PC-3 (cell line): ENCODE measurements around the gene KLHL40. TPM values are rescaled to one million over a fixed set of nuclear protein-coding genes. Genes with fewer than 3 reads are reported as not detected.

Experiments used
- ATAC-seq: fragments of 200-7000 bp; cut with Tn5 transposase; 2 replicates; pipeline ENCODE4 v1.9.1; 2020; ENCODE audit warnings: mild to moderate bottlenecking, moderate library complexity
- BruUV-seq: library from RNA; stranded (reverse); fragments of 400-500 nt; replicated peaks from 2 replicates; lab custom pipeline; 2021; lab: Mats Ljungman, UMichigan
- CTCF ChIA-PET: fragments of 300-600 bp; sonication (Branson Sonifier 250); formaldehyde crosslinking; loops from one replicate; lab custom pipeline; 2022; ENCODE audit warnings: antibody characterized with exemption; lab: Charles Lee
- POLR2A ChIA-PET: fragments of 300-600 bp; sonication (Branson Sonifier 250); formaldehyde crosslinking; loops from one replicate; lab custom pipeline; 2022; ENCODE audit warnings: antibody characterized with exemption; ENCODE audit not compliant: unreplicated experiment; lab: Charles Lee
- DNase-seq: peaks from one replicate; pipeline ENCODE4 v3.0.0-alpha.2; 2015
- H2AFZ ChIP-seq: fragments of 300-600 bp; sonication (generic); 2 replicates; pipeline ENCODE4 v1.6.0; 2016; ENCODE audit warnings: antibody characterized with exemption, low read length
- H3F3A ChIP-seq: fragments of 300-600 bp; sonication (generic); one replicate; pipeline ENCODE4 v1.6.0; 2017; ENCODE audit warnings: antibody characterized with exemption, low read length, control low read depth, mild to moderate bottlenecking; ENCODE audit not compliant: unreplicated experiment
- H3K27ac ChIP-seq: fragments of 300-600 bp; sonication (generic); 2 replicates; pipeline ENCODE4 v1.5.1; 2016; ENCODE audit warnings: mild to moderate bottlenecking, low read length
- H3K27me3 ChIP-seq: fragments of 300-600 bp; sonication (generic); 2 replicates; pipeline ENCODE4 v1.6.1; 2016; ENCODE audit warnings: low read length, mixed read lengths
- H3K36me3 ChIP-seq: fragments of 300-600 bp; sonication (generic); 2 replicates; pipeline ENCODE4 v1.6.1; 2016; ENCODE audit warnings: low read depth, mixed run types, low read length, mixed read lengths
- H3K4me1 ChIP-seq: fragments of 300-600 bp; sonication (generic); 2 replicates; pipeline ENCODE4 v1.5.1; 2016; ENCODE audit warnings: low read length; ENCODE audit not compliant: insufficient read depth
- H3K4me2 ChIP-seq: fragments of 300-600 bp; sonication (generic); 2 replicates; pipeline ENCODE4 v1.6.0; 2016; ENCODE audit warnings: low read length
- H3K4me3 ChIP-seq: fragments of 300-600 bp; sonication (generic); 2 replicates; pipeline ENCODE4 v1.5.1; 2016; ENCODE audit warnings: mild to moderate bottlenecking, low read length, mixed read lengths
- H3K79me2 ChIP-seq: fragments of 300-600 bp; sonication (generic); 2 replicates; pipeline ENCODE4 v1.6.1; 2017; ENCODE audit warnings: low read length, mixed read lengths
- H3K9ac ChIP-seq: fragments of 300-600 bp; sonication (generic); 2 replicates; pipeline ENCODE4 v1.6.0; 2016; ENCODE audit warnings: mild to moderate bottlenecking, low read length
- H3K9me2 ChIP-seq: fragments of 300-600 bp; sonication (generic); replicated peaks from 2 replicates; pipeline ENCODE4 v1.6.1; 2016; ENCODE audit warnings: mixed run types, low read length, mixed read lengths
- H3K9me3 ChIP-seq: fragments of 300-600 bp; sonication (generic); 2 replicates; pipeline ENCODE4 v1.6.1; 2016; ENCODE audit warnings: low read length, mixed read lengths
- H4K20me1 ChIP-seq: fragments of 300-600 bp; sonication (generic); 2 replicates; pipeline ENCODE4 v1.6.1; 2016; ENCODE audit warnings: low read length, mixed read lengths
- EZH2 ChIP-seq: fragments of 300-600 bp; sonication (generic); IDR thresholded peaks from one replicate; pipeline ENCODE4 v1.6.1; 2017; ENCODE audit warnings: antibody characterized with exemption, mild to moderate bottlenecking, low read length; ENCODE audit not compliant: unreplicated experiment
- EZH2phosphoT487 ChIP-seq: fragments of 300-600 bp; sonication (generic); IDR thresholded peaks from 2 replicates; pipeline ENCODE4 v1.6.1; 2018; ENCODE audit warnings: mild to moderate bottlenecking, antibody characterized with exemption, low read length, borderline replicate concordance
- intact Hi-C: fragments of 100-400 bp; cut with micrococcal nuclease; formaldehyde crosslinking; loops from 2 replicates; pipeline ENCODE4 v1.9.0; 2023
- total RNA-seq: library from RNA; depleted of rRNA; stranded (reverse); fragments of >200 nt; gene quantifications from 2 replicates; pipeline ENCODE4 v1.2.3, GENCODE V29; 2014
- TF ChIP-seq, protein P1 (sequence below): fragments of 300-600 bp; sonication (generic); conservative IDR thresholded peaks from 2 replicates; pipeline ENCODE4 v1.5.1; 2017; ENCODE audit warnings: antibody characterized with exemption, low read depth, mild to moderate bottlenecking, low read length

The KLHL40 gene
- total RNA-seq, 1 experiment from 2014 or later, result not detected

DNA sequence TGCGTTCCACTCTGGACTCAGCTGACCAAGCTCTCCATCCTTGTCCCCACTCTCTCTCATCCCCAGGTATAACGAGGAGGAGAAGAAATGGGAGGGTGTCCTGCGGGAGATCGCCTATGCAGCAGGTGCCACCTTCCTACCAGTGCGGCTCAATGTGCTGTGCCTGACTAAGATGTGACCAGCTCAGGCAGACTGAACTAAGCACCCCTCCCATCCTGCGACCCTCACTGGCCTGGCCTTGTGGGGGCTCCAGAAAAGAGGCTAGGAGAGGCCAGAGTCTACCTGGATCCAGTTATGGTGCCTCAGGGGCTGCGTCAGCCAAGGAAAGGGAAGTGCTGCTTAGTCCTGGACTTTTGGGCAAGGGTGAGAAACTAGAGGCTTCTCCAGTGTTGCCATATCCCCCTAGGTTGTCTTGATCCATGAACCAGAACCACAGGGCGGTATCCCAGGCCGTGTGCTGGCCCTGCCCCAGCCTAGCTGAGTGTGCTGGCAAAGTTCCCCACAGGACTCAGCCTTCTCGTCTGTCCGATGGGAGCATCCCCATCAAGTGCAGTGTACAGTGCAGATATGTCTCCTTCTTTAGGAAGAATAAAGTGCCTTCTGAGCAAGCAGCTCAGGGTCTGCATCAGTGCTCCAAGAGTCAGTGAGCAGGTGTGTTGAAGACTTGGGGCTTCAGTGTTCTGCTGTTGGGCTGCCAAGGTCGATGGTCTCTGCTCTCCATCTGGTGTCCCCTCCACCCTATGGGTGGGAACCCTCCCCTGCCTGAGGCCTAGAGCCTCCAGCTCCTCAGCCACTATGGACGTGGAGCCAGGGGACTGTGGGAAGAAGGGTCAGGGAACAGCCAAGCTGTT lies 6.7 kb downstream of the KLHL40 start:
- ChIA-PET POLR2A (no interaction called here), CTCF (no interaction called here)
- no peaks in the 10 kb centered on the region for H3K79me2 ChIP-seq
- no peaks in the 10 kb centered on the region for H3K27me3 ChIP-seq
- no peaks in the 10 kb centered on the region for H4K20me1 ChIP-seq
- H3K36me3 ChIP-seq, result no peaks in the 10 kb centered on the region
- H2AFZ ChIP-seq, result no peak overlapping the region
- H3K9ac ChIP-seq, result no peak overlapping the region
- no peak for ATAC-seq
- H3K9me2 ChIP-seq, result no peaks in the 10 kb centered on the region
- no peak overlapping the region for H3K27ac ChIP-seq
- no peaks in the 10 kb centered on the region for H3F3A ChIP-seq
- intact Hi-C loops, result no loop called here
- no peaks in the 10 kb centered on the region for H3K4me1 ChIP-seq
- H3K4me3 ChIP-seq, result no peak overlapping the region
- no peak overlapping the region for H3K4me2 ChIP-seq
- BruUV-seq, result no TSS peak
- H3K9me3 ChIP-seq, result no peaks in the 10 kb centered on the region
- no peak for TF ChIP-seq EZH2
- TF ChIP-seq, protein P1, sequence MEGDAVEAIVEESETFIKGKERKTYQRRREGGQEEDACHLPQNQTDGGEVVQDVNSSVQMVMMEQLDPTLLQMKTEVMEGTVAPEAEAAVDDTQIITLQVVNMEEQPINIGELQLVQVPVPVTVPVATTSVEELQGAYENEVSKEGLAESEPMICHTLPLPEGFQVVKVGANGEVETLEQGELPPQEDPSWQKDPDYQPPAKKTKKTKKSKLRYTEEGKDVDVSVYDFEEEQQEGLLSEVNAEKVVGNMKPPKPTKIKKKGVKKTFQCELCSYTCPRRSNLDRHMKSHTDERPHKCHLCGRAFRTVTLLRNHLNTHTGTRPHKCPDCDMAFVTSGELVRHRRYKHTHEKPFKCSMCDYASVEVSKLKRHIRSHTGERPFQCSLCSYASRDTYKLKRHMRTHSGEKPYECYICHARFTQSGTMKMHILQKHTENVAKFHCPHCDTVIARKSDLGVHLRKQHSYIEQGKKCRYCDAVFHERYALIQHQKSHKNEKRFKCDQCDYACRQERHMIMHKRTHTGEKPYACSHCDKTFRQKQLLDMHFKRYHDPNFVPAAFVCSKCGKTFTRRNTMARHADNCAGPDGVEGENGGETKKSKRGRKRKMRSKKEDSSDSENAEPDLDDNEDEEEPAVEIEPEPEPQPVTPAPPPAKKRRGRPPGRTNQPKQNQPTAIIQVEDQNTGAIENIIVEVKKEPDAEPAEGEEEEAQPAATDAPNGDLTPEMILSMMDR, result no peak
- no peak for TF ChIP-seq EZH2phosphoT487
- no peak for DNase-seq

DNA sequence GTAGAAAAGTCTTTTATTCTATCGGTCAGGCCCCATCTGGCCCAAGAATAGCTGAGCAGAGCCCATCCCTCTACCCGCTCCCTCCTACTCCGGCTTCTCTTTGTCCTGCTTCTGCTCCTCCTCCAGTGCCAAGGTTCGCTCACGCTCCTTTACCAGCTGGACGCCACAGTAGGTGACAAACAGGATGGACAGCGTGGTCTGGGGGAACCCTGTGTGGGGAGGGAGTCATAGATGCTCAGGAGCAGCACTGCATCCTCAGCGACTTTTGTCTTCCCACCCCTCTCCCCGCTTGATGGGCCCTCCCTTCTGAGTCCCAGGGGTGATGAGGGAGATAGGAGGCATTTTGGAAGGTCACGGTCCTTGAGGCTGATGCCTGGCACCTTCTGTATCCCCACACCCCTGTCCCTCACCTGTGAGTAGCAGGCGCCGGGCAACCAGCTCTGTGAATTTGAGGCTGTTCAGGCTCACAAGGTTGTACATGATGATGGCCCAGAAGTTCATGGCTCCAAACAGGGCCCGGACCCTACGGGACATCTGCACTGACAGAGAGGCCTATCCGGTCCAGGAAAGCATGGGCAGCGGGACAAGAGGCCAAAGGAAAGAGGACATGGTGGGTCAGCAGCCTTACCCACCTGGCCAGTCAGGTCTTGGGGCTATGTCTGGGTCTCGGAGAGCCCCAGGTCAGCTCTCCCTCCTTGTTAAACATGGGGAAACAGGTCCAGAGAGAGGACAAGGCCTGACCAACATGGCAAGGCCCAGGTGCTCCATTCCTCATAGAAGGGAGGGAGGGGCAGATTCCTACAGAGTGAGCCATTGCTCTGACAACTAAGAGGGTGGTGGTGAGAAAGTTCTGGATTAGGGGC lies 7.6 kb downstream of the KLHL40 start:
- CTCF ChIA-PET, result no interaction called here
- no peak overlapping the region for H3K9ac ChIP-seq
- BruUV-seq, result no TSS peak

More for the DNA sequence above, 7.6 kb downstream of the KLHL40 start:
- POLR2A ChIA-PET, result no interaction called here
- ATAC-seq (peak; percentile 42; the same call in 1 of the 2 replicates), DNase-seq (peak; percentile 7)
- no peaks in the 10 kb centered on the region for H3K4me1 ChIP-seq
- no peaks in the 10 kb centered on the region for H3K27me3 ChIP-seq
- no peak overlapping the region for H3K4me2 ChIP-seq
- no peaks in the 10 kb centered on the region for H3F3A ChIP-seq
- no peaks in the 10 kb centered on the region for H3K79me2 ChIP-seq
- no peak overlapping the region for H3K27ac ChIP-seq
- H3K36me3 ChIP-seq, result no peaks in the 10 kb centered on the region
- no peaks in the 10 kb centered on the region for H3K9me3 ChIP-seq
- H4K20me1 ChIP-seq, result no peaks in the 10 kb centered on the region
- no peaks in the 10 kb centered on the region for H3K9me2 ChIP-seq
- no peak overlapping the region for H2AFZ ChIP-seq
- TF ChIP-seq EZH2 (no peak), EZH2phosphoT487 (no peak)
- TF ChIP-seq, protein P1, result no peak
- intact Hi-C loops, result no loop called here
- H3K4me3 ChIP-seq, result no peak overlapping the region
